Measurements from ENCODE around the gene ADARB1.

ADARB1 gene

DNA sequence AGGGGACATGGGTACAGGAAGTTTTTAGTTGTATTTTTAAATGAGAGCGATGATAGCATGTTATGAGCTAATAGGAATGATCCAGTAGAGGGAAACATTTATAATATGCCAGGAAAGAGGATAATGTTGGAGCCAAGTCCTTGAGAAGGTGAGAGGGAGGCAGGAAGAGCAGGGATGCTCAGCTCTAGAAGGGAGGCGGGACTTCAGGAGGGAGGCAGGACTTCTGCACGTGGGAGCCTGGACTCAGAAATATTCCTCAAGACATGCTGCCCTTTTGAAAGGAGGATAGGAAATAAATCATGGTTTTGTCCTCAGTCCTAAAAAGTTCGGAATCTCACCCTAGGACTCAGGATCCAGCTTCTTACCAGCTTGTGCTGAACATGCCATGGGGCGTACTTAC, 5.9 kb downstream of the ADARB1 start:
- DNase-seq (ENCODE audit: extremely low spot score): no peak
- TF ChIP-seq, protein P1, sequence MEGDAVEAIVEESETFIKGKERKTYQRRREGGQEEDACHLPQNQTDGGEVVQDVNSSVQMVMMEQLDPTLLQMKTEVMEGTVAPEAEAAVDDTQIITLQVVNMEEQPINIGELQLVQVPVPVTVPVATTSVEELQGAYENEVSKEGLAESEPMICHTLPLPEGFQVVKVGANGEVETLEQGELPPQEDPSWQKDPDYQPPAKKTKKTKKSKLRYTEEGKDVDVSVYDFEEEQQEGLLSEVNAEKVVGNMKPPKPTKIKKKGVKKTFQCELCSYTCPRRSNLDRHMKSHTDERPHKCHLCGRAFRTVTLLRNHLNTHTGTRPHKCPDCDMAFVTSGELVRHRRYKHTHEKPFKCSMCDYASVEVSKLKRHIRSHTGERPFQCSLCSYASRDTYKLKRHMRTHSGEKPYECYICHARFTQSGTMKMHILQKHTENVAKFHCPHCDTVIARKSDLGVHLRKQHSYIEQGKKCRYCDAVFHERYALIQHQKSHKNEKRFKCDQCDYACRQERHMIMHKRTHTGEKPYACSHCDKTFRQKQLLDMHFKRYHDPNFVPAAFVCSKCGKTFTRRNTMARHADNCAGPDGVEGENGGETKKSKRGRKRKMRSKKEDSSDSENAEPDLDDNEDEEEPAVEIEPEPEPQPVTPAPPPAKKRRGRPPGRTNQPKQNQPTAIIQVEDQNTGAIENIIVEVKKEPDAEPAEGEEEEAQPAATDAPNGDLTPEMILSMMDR (IDR thresholded peaks at IDR 0.05; ENCODE audit: control extremely low read depth, extremely low read depth, low read depth, missing control alignments): no peak
- CTCF ChIA-PET: interaction anchor here (0.8 kb wide), 1 partner anchor 18 kb away, joined by 3 read pairs; no protein-coding TSS in a partner anchor
- POLR2A ChIA-PET: no interaction called here

DNA sequence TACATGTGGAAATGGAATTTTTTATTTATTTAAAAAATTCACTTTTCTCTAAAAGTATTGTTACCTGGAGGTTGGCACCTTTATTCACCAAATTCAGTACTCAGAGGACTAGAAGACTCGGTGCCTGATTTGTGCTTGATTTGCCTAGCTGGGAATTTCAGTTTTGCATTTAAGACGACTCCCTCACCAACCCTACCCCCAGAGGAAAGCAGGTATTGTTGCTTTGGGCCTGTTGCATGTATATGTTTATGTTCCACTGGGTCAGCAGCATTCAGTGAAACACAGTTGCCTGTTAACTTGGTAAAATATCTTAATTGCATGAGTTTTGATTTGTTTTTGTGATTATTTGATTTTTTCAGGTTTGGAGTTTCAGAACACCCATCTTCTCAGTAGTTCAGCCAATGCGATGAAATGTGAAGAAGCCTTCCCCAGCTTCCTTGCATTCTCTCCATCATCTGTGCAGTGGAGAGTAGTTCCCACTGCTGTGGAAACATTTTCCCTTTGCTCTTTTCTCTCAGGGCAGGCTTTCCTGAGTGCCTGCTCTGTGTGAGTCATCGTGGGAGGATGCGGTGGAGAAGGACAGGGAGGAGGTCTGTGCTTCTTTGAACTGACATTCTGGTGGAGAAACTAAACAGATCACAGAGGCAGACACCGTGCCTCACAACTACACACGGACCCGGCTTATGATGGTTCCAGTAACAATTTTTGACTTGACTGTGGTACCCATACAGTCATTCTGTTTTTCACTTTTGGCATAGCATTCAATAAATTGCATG, 6.4 kb downstream of the ADARB1 start:
- POLR2A ChIA-PET: no interaction called here
- TF ChIP-seq, protein P1 (IDR thresholded peaks at IDR 0.05; ENCODE audit: control extremely low read depth, extremely low read depth, low read depth, missing control alignments): no peak
- CTCF ChIA-PET: interaction anchor here (0.8 to 0.9 kb wide), 2 partner anchors 18 to 57 kb away, joined by 3 to 4 read pairs; no protein-coding TSS in a partner anchor
- DNase-seq (ENCODE audit: extremely low spot score): no peak

DNA sequence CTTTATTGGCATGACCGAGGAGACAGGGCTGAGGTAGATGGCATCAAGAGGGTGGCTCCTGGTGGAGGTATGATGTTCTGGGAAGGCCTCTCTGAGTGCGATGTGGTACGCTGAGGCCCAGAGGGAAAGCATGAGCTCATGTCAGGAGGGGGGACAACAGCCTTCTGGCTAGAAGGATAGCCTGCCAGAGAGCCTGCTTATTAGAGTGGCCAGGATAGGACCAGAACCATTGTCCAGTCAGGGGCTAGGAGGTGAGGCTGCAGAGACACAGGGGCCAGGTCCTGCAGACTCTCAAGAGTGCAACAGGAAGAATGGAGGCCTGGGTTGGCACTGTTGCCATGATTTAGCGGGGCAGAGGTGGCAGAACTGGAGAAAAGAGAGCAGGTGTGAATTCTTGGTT, 7.3 kb downstream of the ADARB1 start:
- TF ChIP-seq, protein P1 (IDR thresholded peaks at IDR 0.05; ENCODE audit: control extremely low read depth, extremely low read depth, low read depth, missing control alignments): no peak
- CTCF ChIA-PET: interaction anchor here (0.9 to 2.2 kb wide), 2 partner anchors 56 to 132 kb away, joined by 4 to 5 read pairs; no protein-coding TSS in a partner anchor
- POLR2A ChIA-PET: no interaction called here
- no peak for DNase-seq (ENCODE audit: extremely low spot score)

DNA sequence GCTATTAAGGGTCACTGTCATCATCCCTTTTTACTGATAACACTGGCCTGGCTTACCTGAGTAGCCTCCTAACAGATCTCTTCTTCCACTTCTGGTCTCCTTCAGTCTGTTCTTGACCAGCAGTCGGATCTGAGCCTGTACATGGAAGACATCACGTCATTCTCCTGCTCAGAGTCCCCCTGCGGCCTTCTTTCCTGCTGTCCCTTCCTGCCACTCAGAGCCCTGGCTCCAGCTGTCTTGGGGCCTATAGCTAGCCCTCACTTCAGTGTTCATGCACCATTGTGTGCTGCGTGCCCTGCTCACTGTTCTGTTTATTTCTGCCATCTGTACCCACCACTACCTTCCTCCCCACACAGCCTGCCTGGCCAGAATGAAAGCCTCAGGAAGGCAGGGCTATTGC, 8.4 kb downstream of the ADARB1 start:
- TF ChIP-seq, protein P1 (IDR thresholded peaks at IDR 0.05; ENCODE audit: control extremely low read depth, extremely low read depth, low read depth, missing control alignments): no peak
- ChIA-PET POLR2A (no interaction called here), CTCF (interaction anchor here (0.6 to 2.2 kb wide), 2 partner anchors 46 to 133 kb away, joined by 3 to 5 read pairs; no protein-coding TSS in a partner anchor)
- no peak for DNase-seq (ENCODE audit: extremely low spot score)

DNA sequence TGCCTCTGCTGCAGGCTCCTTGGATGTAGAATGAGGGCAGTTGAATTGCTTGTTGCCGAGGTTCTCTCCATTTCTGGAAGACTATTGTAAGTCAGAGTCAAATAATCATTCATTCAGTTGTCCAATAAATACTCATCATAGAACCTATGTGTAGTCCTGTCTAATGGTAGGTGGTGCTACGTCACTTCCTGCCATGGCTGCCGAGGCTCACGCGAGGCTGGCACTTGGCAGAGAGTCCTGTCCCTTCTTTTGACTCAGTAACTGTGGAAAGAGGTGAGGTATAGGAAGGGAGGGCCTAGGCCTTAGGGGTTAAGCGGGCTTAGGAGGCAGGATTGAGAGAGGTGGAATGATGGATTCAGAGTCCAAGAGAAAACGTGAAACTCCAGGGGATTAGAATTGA, 9.7 kb downstream of the ADARB1 start:
- ChIA-PET CTCF (interaction anchor here (1.0 to 1.1 kb wide), 2 partner anchors 11 to 14 kb away, joined by 4 to 5 read pairs; no protein-coding TSS in a partner anchor), POLR2A (no interaction called here)
- TF ChIP-seq, protein P1 (IDR thresholded peaks at IDR 0.05; ENCODE audit: control extremely low read depth, extremely low read depth, low read depth, missing control alignments): no peak

DNA sequence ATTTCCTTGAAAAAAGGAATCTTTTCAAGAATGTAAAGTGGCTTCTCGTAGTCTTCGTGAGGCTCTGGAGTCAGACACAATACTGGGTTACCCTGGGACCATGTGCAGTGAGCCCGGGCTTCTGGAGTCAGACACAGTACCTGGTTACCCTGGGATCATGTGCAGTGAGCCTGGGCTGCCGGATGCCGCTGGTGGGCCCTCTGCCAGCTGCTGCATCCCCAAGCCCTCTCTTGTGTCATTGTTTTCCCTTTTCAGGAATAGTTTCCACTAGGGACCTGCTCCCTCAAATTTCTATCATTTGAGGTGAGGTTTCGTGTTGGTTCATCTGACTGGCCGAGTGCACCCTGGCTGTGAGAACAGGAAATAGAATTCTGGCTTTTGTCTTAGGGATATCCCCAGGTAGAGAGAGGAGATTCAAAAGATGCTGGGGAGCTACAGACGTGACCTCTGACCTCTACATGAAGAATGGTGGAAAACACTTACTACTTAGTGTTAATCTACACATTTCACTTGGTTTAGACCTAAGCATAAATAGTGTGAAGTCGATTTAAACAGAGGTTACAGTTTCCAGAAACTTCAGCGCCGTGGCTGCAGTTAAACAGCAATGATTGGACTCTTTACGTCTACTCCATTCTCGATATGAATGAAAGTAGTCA, 10.6 kb downstream of the ADARB1 start:
- no peak for DNase-seq (ENCODE audit: extremely low spot score)
- TF ChIP-seq, protein P1 (IDR thresholded peaks at IDR 0.05; ENCODE audit: control extremely low read depth, extremely low read depth, low read depth, missing control alignments): no peak
- CTCF ChIA-PET: interaction anchor here (1.0 to 2.7 kb wide), 3 partner anchors 14 to 52 kb away, joined by 3 to 12 read pairs (median 3); no protein-coding TSS in a partner anchor
- POLR2A ChIA-PET: no interaction called here

More for the DNA sequence above, 9.7 kb downstream of the ADARB1 start:
- DNase-seq (ENCODE audit: extremely low spot score): no peak

All from GM10248 (cell line).